ENCODE data around the gene GPC4. TPM values are rescaled to one million over a fixed set of nuclear protein-coding genes. Genes with fewer than 3 reads are reported as not detected.

The GPC4 gene
- total RNA-seq, 2 donors from 2014 or later = 8.0 to 15.2 TPM

DNA sequence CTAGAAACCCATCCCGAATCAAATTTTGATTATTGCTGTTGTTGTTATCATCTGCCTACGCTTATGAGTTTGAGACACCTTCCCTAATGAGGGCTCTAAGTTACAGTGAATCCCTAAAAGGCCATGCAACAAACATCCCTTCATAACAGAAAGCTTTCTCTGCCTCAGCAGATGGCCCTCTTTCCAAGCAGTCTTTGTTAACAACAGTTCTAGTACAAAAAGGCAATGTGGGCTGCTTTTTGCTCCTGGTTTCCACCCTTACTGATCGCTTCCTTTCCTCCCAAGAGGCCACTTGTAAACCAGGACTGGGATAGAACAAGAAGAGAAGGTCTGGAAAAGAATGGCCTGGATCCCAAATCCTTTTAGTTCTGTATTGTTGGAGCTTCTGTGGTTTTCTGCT is 24.2 kb downstream of the GPC4 start:
- no peak for DNase-seq (ENCODE audit: low spot score)
- no peaks in the 10 kb centered on the region for H3K27me3 ChIP-seq (replicated peaks; ENCODE audit: insufficient read depth)
- WGBS = 51% methylated on average over 3 of the region's 3 CpGs
- no peak overlapping the region for H3K27ac ChIP-seq
- no peak overlapping the region for H3K4me3 ChIP-seq
- TF ChIP-seq, protein P1, sequence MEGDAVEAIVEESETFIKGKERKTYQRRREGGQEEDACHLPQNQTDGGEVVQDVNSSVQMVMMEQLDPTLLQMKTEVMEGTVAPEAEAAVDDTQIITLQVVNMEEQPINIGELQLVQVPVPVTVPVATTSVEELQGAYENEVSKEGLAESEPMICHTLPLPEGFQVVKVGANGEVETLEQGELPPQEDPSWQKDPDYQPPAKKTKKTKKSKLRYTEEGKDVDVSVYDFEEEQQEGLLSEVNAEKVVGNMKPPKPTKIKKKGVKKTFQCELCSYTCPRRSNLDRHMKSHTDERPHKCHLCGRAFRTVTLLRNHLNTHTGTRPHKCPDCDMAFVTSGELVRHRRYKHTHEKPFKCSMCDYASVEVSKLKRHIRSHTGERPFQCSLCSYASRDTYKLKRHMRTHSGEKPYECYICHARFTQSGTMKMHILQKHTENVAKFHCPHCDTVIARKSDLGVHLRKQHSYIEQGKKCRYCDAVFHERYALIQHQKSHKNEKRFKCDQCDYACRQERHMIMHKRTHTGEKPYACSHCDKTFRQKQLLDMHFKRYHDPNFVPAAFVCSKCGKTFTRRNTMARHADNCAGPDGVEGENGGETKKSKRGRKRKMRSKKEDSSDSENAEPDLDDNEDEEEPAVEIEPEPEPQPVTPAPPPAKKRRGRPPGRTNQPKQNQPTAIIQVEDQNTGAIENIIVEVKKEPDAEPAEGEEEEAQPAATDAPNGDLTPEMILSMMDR (IDR thresholded peaks at IDR 0.05) = no peak
- H3K4me1 ChIP-seq (replicated peaks) = no peaks in the 10 kb centered on the region
- H3K9me3 ChIP-seq = no peaks in the 10 kb centered on the region
- H3K36me3 ChIP-seq = no peaks in the 10 kb centered on the region
- intact Hi-C loops (cut with DNase I) = no loop called here

DNA sequence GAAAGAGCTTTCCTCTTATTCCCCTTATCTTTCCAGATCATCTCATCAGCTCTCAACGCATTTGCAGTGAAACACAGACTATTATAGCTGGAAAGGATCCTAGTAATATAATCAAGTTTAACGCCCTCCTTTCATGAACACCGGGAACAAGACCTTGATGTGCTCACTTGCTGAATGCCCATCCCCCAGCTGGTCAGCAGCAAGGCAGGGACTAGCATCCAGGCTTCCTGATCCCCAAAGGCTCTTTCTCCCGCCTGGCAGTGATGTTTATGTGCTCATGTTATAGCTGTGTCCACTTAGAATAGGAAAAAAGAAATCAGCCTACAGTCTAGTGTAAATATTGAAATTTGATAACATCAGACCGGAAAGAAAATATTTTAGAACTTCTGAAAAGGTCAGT is 24.6 kb downstream of the GPC4 start:
- H3K27ac ChIP-seq = no peak overlapping the region
- intact Hi-C loops (cut with DNase I) = no loop called here
- H3K9me3 ChIP-seq = no peaks in the 10 kb centered on the region
- WGBS = 11% methylated on average over 5 of the region's 5 CpGs
- H3K27me3 ChIP-seq (replicated peaks; ENCODE audit: insufficient read depth) = no peaks in the 10 kb centered on the region
- no peaks in the 10 kb centered on the region for H3K4me1 ChIP-seq (replicated peaks)
- H3K4me3 ChIP-seq = no peak overlapping the region
- H3K36me3 ChIP-seq = no peaks in the 10 kb centered on the region
- no peak for TF ChIP-seq POLR2A (IDR thresholded peaks at IDR 0.05)
- no peak for TF ChIP-seq POLR2AphosphoS5 (IDR thresholded peaks at IDR 0.05)
- TF ChIP-seq, protein P1 (IDR thresholded peaks at IDR 0.05) = no peak
- no peak for DNase-seq (ENCODE audit: low spot score)

GRCh38 chrX:133389975-133390374 is 25.3 kb downstream of the GPC4 start:
- no peaks in the 10 kb centered on the region for H3K27me3 ChIP-seq (replicated peaks; ENCODE audit: insufficient read depth)
- no peak for TF ChIP-seq POLR2A (IDR thresholded peaks at IDR 0.05)
- TF ChIP-seq POLR2AphosphoS5 (IDR thresholded peaks at IDR 0.05) = no peak
- TF ChIP-seq, protein P1 (IDR thresholded peaks at IDR 0.05) = no peak
- H3K4me3 ChIP-seq = no peak overlapping the region

DNA sequence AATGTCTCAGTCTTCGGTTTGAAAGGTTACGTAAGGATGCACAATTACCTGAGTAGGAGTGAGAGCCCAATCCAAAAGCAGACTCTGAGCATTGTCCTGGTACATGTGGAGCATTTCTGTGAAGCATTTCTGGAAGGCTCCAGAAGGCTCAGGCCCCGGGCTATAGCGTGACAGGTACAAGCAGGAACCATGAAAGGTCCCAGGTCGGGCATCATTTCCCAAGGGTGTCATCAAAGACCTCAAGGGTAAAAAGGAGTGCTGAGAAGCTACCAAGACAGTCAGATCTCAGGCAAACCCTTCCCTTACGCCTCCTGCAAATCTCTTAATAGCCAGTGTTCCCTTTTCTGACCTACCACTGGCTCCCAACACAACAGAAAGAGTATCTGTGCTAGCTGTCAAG is 30.8 kb downstream of the GPC4 start:
- intact Hi-C loops (cut with DNase I) = no loop called here
- Histone ChIP-seq H3K36me3 (no peaks in the 10 kb centered on the region), H3K4me3 (no peak overlapping the region), H3K9me3 (no peaks in the 10 kb centered on the region), H3K27ac (no peak overlapping the region), H3K4me1 (replicated peaks) (no peaks in the 10 kb centered on the region), H3K27me3 (replicated peaks; ENCODE audit: insufficient read depth) (no peaks in the 10 kb centered on the region)
- TF ChIP-seq POLR2A (IDR thresholded peaks at IDR 0.05) (no peak), POLR2AphosphoS5 (IDR thresholded peaks at IDR 0.05) (no peak)
- TF ChIP-seq, protein P1 (IDR thresholded peaks at IDR 0.05) = no peak
- DNase-seq (ENCODE audit: low spot score) = no peak
- 62% methylated on average over 6 of the region's 6 CpGs for WGBS

More at GRCh38 chrX:133389975-133390374, 25.3 kb downstream of the GPC4 start:
- no peaks in the 10 kb centered on the region for H3K4me1 ChIP-seq (replicated peaks)
- 84% methylated on average over 6 of the region's 6 CpGs for WGBS
- H3K36me3 ChIP-seq = no peaks in the 10 kb centered on the region
- no peaks in the 10 kb centered on the region for H3K9me3 ChIP-seq
- intact Hi-C loops (cut with DNase I) = no loop called here
- DNase-seq (ENCODE audit: low spot score) = no peak
- H3K27ac ChIP-seq = no peak overlapping the region

DNA sequence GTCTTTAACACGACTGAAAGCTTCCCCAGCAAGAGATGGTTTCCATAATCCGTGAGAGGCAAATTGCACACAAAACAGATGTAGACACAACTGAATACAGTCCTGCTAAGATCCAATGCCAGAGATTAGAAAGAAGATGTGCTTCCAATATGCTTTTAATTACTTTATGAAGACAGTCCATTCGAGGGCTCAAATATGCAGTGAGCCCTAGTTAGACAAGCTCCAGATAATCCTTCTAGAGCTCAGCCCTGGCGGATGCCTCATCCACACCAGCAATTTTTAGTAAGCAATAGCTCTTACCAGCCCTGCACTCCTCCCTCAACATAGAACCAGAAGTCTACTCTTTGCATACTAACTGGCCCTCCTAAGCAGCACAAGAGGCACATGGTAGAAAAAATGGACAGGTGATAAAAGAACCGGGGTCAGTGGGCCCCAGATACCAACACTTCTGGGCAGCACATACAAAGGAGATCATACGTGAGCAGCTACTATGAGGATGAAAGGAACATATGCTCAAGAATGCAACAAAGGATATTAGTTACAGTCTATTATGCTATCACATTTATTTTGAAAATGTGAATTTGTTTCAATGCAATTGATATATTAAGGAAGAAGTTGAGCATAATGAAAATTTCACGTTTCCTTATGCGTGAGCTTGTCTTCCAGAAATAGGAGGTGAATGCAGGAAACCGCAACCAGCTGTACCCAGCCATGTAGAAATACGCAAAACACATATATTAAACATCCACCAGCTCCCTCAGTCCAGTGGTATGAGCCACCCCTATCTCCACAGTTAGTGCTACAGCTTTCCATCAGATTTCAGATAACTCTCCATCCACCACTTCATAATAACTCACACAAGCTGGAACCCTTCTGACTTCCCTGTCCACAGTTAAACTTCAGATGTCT is 34.3 kb downstream of the GPC4 start:
- Histone ChIP-seq H3K4me1 (replicated peaks) (no peaks in the 10 kb centered on the region), H3K27me3 (replicated peaks; ENCODE audit: insufficient read depth) (no peaks in the 10 kb centered on the region), H3K4me3 (no peak overlapping the region), H3K36me3 (no peaks in the 10 kb centered on the region), H3K9me3 (no peaks in the 10 kb centered on the region), H3K27ac (no peak overlapping the region)
- no peak for DNase-seq (ENCODE audit: low spot score)
- intact Hi-C loops (cut with DNase I) = no loop called here
- WGBS = 79% methylated on average over 10 of the region's 10 CpGs
- no peak for TF ChIP-seq POLR2A (IDR thresholded peaks at IDR 0.05)
- no peak for TF ChIP-seq POLR2AphosphoS5 (IDR thresholded peaks at IDR 0.05)
- TF ChIP-seq, protein P1 (IDR thresholded peaks at IDR 0.05) = no peak

All from prostate gland (tissue), 2 donors.